Fibroblast of lung (primary cell): ENCODE data around the gene SEC61A2. TPM values are rescaled to one million over a fixed set of nuclear protein-coding genes. Genes with fewer than 3 reads are reported as not detected.

Source experiments
- DNase-seq, 2 donors: peaks; one replicate each; pipeline versions ENCODE4 v3.0.0 to v3.0.0-alpha.2; 2010; ENCODE audit warnings: low read depth in 2 of 2
- H2AFZ ChIP-seq: 2 replicates; pipeline ENCODE4 v1.5.1; 2012; ENCODE audit warnings: low read length, control low read depth, inconsistent platforms
- H3K27ac ChIP-seq: 2 replicates; pipeline ENCODE4 v1.5.1; 2011; ENCODE audit warnings: low read length, control low read depth; ENCODE audit not compliant: insufficient read depth
- H3K27me3 ChIP-seq: 2 replicates; pipeline ENCODE4 v1.5.1; 2011; ENCODE audit warnings: mild to moderate bottlenecking, low read length; ENCODE audit not compliant: control insufficient read depth, insufficient read depth
- H3K36me3 ChIP-seq: 2 replicates; pipeline ENCODE4 v1.5.1; 2011; ENCODE audit warnings: low read length; ENCODE audit not compliant: control insufficient read depth, insufficient read depth
- H3K4me1 ChIP-seq: 2 replicates; pipeline ENCODE4 v1.5.1; 2011; ENCODE audit warnings: low read length; ENCODE audit not compliant: control insufficient read depth, insufficient read depth; ENCODE audit errors: extremely low read depth
- H3K4me2 ChIP-seq: 2 replicates; pipeline ENCODE4 v1.5.1; 2011; ENCODE audit warnings: low read length, control low read depth; ENCODE audit not compliant: insufficient read depth; ENCODE audit errors: extremely low read depth
- H3K4me3 ChIP-seq, 4 experiments: fragments of 200-600 bp in 1 of 4; sonication (generic) in 1 of 4; replicated peaks in 1 of 4; 2 replicates each; pipeline ENCODE4 v1.5.1; 2011 to 2016; ENCODE audit warnings: low read length in 4 of 4, low read depth in 3 of 4, mild to moderate bottlenecking in 3 of 4, control low read depth in 2 of 4, inconsistent platforms in 1 of 4, mixed read lengths in 1 of 4; ENCODE audit not compliant: insufficient read depth in 1 of 4; ENCODE audit errors: control extremely low read depth in 1 of 4
- H3K79me2 ChIP-seq: 2 replicates; pipeline ENCODE4 v1.5.1; 2012; ENCODE audit warnings: mild to moderate bottlenecking, low read length, inconsistent platforms; ENCODE audit not compliant: control insufficient read depth, insufficient read depth
- H3K9ac ChIP-seq: 2 replicates; pipeline ENCODE4 v1.5.1; 2011; ENCODE audit warnings: mild to moderate bottlenecking, low read length, control low read depth; ENCODE audit not compliant: insufficient read depth
- H3K9me3 ChIP-seq: 2 replicates; pipeline ENCODE4 v1.5.1; 2012; ENCODE audit warnings: low read depth, low read length; ENCODE audit not compliant: control insufficient read depth, insufficient read depth
- H4K20me1 ChIP-seq: 2 replicates; pipeline ENCODE4 v1.5.1; 2011; ENCODE audit warnings: low read length; ENCODE audit not compliant: control insufficient read depth, insufficient read depth; ENCODE audit errors: extremely low read depth
- CTCF ChIP-seq, 2 donors: IDR thresholded peaks in 1 of 2; conservative IDR thresholded peaks in 1 of 2; 1 replicate in 1 of 2; 2 replicates in 1 of 2; pipeline ENCODE4 v1.5.1; 2011 to 2012; ENCODE audit warnings: low read length in 2 of 2, control low read depth in 1 of 2, inconsistent platforms in 1 of 2, low read depth in 1 of 2, mild to moderate bottlenecking in 1 of 2
- EZH2 ChIP-seq: IDR thresholded peaks from 2 replicates; pipeline ENCODE4 v1.5.1; 2012; ENCODE audit warnings: low read length, control low read depth, mild to moderate bottlenecking; ENCODE audit errors: missing control alignments
- polyA plus RNA-seq, 2 donors: library from polyadenylated mRNA; depleted of rRNA in 1 of 2; stranded (reverse) in 1 of 2; unstranded in 1 of 2; fragments of >200 nt; gene quantifications; 2 replicates each; pipeline ENCODE4 v1.2.1, GENCODE V29; 2011 to 2012; ENCODE audit warnings: missing spikeins in 1 of 2
- total RNA-seq: library from RNA; depleted of rRNA; stranded (reverse); fragments of >200 nt; gene quantifications from 2 replicates; pipeline ENCODE4 v1.2.1, GENCODE V29; 2014

The SEC61A2 gene
- total and polyA plus RNA-seq, 2 donors (not counting 1 experiment from before 2014, with no cell fraction given): 9.2 to 12.8 TPM

DNA sequence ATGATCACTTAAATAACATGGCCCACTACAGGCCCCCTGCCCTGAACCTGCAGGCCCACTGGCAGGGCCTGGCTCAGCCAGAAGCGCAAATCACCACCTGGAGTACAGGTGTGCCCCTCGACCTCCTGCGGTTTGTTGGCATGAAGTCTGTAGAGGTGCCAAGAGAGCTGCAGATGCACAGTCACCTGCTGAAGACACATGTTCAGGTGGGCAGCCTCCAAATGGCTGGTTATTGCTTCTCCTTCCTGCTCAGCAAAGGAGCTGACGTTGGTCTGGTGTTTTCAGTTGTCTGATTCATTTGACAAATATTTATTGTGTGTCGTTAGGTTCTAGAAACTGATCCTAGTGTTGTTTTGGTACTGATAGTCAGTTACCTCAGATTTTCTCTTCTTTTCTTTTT, 31.7 kb upstream of the SEC61A2 start:
- TF ChIP-seq CTCF (conservative IDR thresholded peaks at IDR 0.05 in 1 of 2, IDR thresholded peaks at IDR 0.05 in 1 of 2; ENCODE audit: low read depth in 1 of 2, low read length in 2 of 2): no peak
- TF ChIP-seq EZH2: no peak

GRCh38 chr10:12098966-12099365, 30.5 kb upstream of the SEC61A2 start:
- no peak for DNase-seq
- Histone ChIP-seq H3K4me3 (no peak overlapping the region), H3K36me3 (peaks cover 2% of the 10 kb centered on the region), H3K9ac (no peak overlapping the region), H3K27ac (no peak overlapping the region), H4K20me1 (no peaks in the 10 kb centered on the region), H3K4me1 (no peaks in the 10 kb centered on the region), H3K79me2 (no peaks in the 10 kb centered on the region), H3K4me2 (no peak overlapping the region), H3K27me3 (no peaks in the 10 kb centered on the region), H2AFZ (no peak overlapping the region), H3K9me3 (no peaks in the 10 kb centered on the region)
- no peak for TF ChIP-seq CTCF (conservative IDR thresholded peaks at IDR 0.05 in 1 of 2, IDR thresholded peaks at IDR 0.05 in 1 of 2; ENCODE audit: low read depth in 1 of 2, low read length in 2 of 2)
- no peak for TF ChIP-seq EZH2

More for the DNA sequence above, 31.7 kb upstream of the SEC61A2 start:
- no peak overlapping the region for H2AFZ ChIP-seq
- no peak overlapping the region for H3K27ac ChIP-seq
- no peak overlapping the region for H3K4me3 ChIP-seq
- H3K27me3 ChIP-seq: no peaks in the 10 kb centered on the region
- no peaks in the 10 kb centered on the region for H4K20me1 ChIP-seq
- H3K36me3 ChIP-seq: peaks cover 2% of the 10 kb centered on the region
- H3K79me2 ChIP-seq: no peaks in the 10 kb centered on the region
- peak in 1 of 2 donors; percentile 23 for DNase-seq
- no peaks in the 10 kb centered on the region for H3K9me3 ChIP-seq
- H3K9ac ChIP-seq: no peak overlapping the region
- no peak overlapping the region for H3K4me2 ChIP-seq
- no peaks in the 10 kb centered on the region for H3K4me1 ChIP-seq

GRCh38 chr10:12103802-12104201, 25.7 kb upstream of the SEC61A2 start:
- DNase-seq: no peak
- Histone ChIP-seq H4K20me1 (no peaks in the 10 kb centered on the region), H3K79me2 (no peaks in the 10 kb centered on the region), H3K27me3 (no peaks in the 10 kb centered on the region), H3K27ac (no peak overlapping the region), H3K4me1 (no peaks in the 10 kb centered on the region), H3K36me3 (peaks cover 4% of the 10 kb centered on the region), H3K9me3 (no peaks in the 10 kb centered on the region), H3K4me2 (no peak overlapping the region), H3K4me3 (no peak overlapping the region), H3K9ac (no peak overlapping the region), H2AFZ (no peak overlapping the region)
- TF ChIP-seq EZH2 (no peak), CTCF (conservative IDR thresholded peaks at IDR 0.05 in 1 of 2, IDR thresholded peaks at IDR 0.05 in 1 of 2; ENCODE audit: low read depth in 1 of 2, low read length in 2 of 2) (no peak)
